ENCODE measurements around the gene CERT1. TPM values are rescaled to one million over a fixed set of nuclear protein-coding genes. Genes with fewer than 3 reads are reported as not detected.

CERT1 gene, protein sequence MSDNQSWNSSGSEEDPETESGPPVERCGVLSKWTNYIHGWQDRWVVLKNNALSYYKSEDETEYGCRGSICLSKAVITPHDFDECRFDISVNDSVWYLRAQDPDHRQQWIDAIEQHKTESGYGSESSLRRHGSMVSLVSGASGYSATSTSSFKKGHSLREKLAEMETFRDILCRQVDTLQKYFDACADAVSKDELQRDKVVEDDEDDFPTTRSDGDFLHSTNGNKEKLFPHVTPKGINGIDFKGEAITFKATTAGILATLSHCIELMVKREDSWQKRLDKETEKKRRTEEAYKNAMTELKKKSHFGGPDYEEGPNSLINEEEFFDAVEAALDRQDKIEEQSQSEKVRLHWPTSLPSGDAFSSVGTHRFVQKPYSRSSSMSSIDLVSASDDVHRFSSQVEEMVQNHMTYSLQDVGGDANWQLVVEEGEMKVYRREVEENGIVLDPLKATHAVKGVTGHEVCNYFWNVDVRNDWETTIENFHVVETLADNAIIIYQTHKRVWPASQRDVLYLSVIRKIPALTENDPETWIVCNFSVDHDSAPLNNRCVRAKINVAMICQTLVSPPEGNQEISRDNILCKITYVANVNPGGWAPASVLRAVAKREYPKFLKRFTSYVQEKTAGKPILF
- 25.0 and 42.0 TPM in 2 replicates for total RNA-seq

DNA sequence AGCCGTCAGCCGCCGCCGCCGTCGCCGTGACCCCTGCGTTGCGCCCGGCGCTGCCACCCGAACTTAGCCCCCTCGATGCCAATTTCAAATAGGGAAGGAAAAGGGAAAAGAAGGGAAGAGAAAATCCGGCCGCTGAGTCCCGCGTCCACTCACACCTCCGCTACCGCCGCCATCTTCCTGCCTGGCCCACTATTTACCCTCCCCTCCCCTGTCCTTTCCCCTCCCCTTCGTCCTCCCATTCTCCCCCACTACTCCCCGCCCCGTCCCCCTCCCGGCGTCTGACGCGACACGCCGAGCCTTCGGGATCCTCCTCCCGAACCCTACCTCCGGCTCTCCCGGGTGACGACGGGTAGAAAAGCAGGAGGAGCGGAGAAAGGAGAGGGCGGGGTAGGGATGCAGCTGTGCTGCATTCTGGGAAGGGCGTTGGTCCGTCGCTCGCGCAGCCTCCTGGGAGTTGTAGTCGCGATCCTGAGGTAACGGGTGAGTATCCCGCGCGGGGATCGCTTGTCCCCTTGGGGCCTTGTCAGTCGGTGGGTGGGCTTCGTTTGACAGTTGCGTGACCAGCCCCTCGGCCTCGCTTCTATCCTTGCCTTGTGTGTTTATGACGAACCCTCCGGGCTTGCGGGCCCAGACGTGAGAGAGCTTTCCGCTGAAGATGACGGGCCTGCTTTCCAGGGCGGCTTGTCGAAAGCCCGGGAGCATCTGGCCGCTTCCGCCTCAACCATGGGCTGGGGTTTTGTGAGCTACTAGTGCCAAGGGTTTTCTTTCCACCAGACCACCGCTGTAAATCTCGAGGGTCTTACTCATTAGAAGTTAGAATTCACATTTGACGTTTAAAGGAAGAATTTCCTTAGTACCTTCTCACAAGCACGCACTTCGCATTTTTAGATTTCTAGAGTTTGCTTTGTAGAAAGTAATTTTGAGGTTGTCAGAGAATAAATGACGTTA, at the start of gene CERT1, which contains the start of gene POLK:
Gene CERT1, minus strand, starts transcription at position 195 of the 948 bp plus-strand sequence. CDS start 422 bp downstream, outside the sequence.
Gene POLK, plus strand, starts transcription at position 457 of the 948 bp plus-strand sequence.

DNA sequence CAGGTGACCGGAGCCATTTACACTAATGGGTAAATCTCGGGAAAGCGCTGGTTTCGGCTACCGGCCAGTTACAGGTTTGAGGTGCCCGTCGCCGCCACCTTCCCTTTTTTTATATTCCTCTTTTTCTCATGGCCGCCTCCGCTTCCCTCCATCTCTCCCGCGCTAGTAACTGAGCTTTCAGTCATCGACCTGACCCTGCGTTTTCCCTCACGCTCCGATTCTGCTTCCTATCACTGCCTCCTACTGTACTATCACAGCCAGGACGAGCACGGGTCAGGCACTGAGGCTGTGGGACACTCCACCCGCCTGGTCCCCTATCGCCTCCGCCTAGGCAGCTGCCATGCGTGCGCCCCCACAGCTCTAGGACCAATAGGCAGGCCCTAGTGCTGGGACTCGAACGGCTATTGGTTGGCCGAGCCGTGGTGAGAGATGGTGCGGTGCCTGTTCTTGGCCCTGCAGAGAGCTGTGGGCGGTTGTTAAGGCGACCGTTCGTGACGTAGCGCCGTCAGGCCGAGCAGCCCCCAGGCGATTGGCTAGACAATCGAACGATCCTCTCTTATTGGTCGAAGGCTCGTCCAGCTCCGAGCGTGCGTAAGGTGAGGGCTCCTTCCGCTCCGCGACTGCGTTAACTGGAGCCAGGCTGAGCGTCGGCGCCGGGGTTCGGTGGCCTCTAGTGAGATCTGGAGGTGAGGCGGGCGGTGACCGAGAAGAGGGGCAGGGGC, 174.7 kb downstream of the CERT1 start, which contains the start of gene HMGCR:
Gene HMGCR, plus strand, starts transcription at position 606 of the 722 bp plus-strand sequence. CDS start 5,386 bp downstream, outside the sequence.

Other genes with a start within 250 kb of the CERT1 start
- 256 and 406 TPM in 2 replicates for gene HMGCR, start 174.4 kb downstream of the CERT1 start, total RNA-seq
- gene POLK, start 262 bp upstream of the CERT1 start, total RNA-seq: 44.2 and 57.0 TPM in 2 replicates
- 0.33 and 0.62 TPM in 2 replicates for gene ANKDD1B, start 99.8 kb upstream of the CERT1 start, total RNA-seq
- 15.0 and 25.6 TPM in 2 replicates for gene POC5, start 205.8 kb upstream of the CERT1 start, total RNA-seq

All from uterine smooth muscle cell (primary cell).